SU-DHL-6 (cell line): Measurements from ENCODE around the gene GPATCH3.
"Not testable (repeated sequence)": the region's sequence is repeated elsewhere in the genome, so short reads cannot be mapped to it uniquely, and the experiment has no call there.

ENCODE experiments used
- H2AFZ ChIP-seq: fragments of 200-600 bp; sonication (generic); 2 replicates; pipeline ENCODE4 v1.6.1; 2014; ENCODE audit warnings: low read depth, mild to moderate bottlenecking, moderate library complexity, mixed read lengths, antibody characterized with exemption, low read length; ENCODE audit not compliant: severe bottlenecking
- H3F3A ChIP-seq: fragments of 200-600 bp; shearing (Covaris generic); 2 replicates; pipeline ENCODE4 v1.6.0; 2016; ENCODE audit warnings: antibody characterized with exemption, mild to moderate bottlenecking; ENCODE audit not compliant: insufficient read depth
- H3K27ac ChIP-seq: fragments of 200-600 bp; sonication (generic); 2 replicates; pipeline ENCODE4 v1.5.1; 2016; ENCODE audit warnings: low read depth, mild to moderate bottlenecking, low read length, moderate library complexity, mixed read lengths
- H3K27me3 ChIP-seq: fragments of 200-600 bp; sonication (generic), shearing (Covaris generic); 2 replicates; pipeline ENCODE4 v1.6.0; 2014; ENCODE audit warnings: mild to moderate bottlenecking, low read length
- H3K36me3 ChIP-seq: fragments of 200-600 bp; sonication (generic); 2 replicates; pipeline ENCODE4 v1.6.1; 2014; ENCODE audit warnings: mild to moderate bottlenecking, low read length, mixed read lengths
- H3K4me2 ChIP-seq: fragments of 300-600, 200-600 bp; shearing (Covaris generic), sonication (generic); 2 replicates; pipeline ENCODE4 v1.6.0; 2014; ENCODE audit warnings: low read length, low read depth, mild to moderate bottlenecking; ENCODE audit not compliant: poor library complexity, severe bottlenecking
- H3K4me3 ChIP-seq: fragments of 200-600 bp; sonication (generic); 2 replicates; pipeline ENCODE4 v1.5.1; 2014; ENCODE audit warnings: antibody characterized with exemption, low read length, mild to moderate bottlenecking, mixed read lengths; ENCODE audit not compliant: insufficient read depth, poor library complexity, severe bottlenecking
- H3K79me2 ChIP-seq: fragments of 200-600 bp; sonication (generic); 2 replicates; pipeline ENCODE4 v1.6.1; 2014; ENCODE audit warnings: mild to moderate bottlenecking, low read length, moderate library complexity; ENCODE audit not compliant: insufficient read depth
- H3K9ac ChIP-seq: fragments of 200-600 bp; sonication (generic); 2 replicates; pipeline ENCODE4 v1.7.0; 2014; ENCODE audit warnings: mild to moderate bottlenecking, low read length
- H3K9me2 ChIP-seq: fragments of 200-600 bp; sonication (generic); replicated peaks from 2 replicates; pipeline ENCODE4 v1.6.1; 2014; ENCODE audit warnings: low read length; ENCODE audit not compliant: insufficient read depth
- H3K9me3 ChIP-seq: fragments of 200-600 bp; sonication (generic); 2 replicates; pipeline ENCODE4 v1.6.1; 2014; ENCODE audit warnings: low read length, mixed read lengths; ENCODE audit not compliant: insufficient read depth
- H4K20me1 ChIP-seq: fragments of 200-600 bp; sonication (generic); 2 replicates; pipeline ENCODE4 v1.6.1; 2014; ENCODE audit warnings: low read depth, mild to moderate bottlenecking, antibody characterized with exemption, low read length, moderate library complexity, mixed read lengths
- EZH2phosphoT487 ChIP-seq: fragments of 200-600 bp; sonication (generic), shearing (Covaris generic); conservative IDR thresholded peaks from 2 replicates; pipeline ENCODE4 v1.6.1; 2018; ENCODE audit warnings: mild to moderate bottlenecking, antibody characterized with exemption, low read length, moderate library complexity, mixed read lengths
- TF ChIP-seq, protein P1 (sequence below): fragments of 200-600 bp; sonication (generic); IDR thresholded peaks from one replicate; pipeline ENCODE4 v1.5.1; 2017; ENCODE audit warnings: antibody characterized with exemption, mild to moderate bottlenecking, low read length, moderate library complexity; ENCODE audit not compliant: insufficient read depth, poor library complexity, severe bottlenecking

Gene GPATCH3

DNA sequence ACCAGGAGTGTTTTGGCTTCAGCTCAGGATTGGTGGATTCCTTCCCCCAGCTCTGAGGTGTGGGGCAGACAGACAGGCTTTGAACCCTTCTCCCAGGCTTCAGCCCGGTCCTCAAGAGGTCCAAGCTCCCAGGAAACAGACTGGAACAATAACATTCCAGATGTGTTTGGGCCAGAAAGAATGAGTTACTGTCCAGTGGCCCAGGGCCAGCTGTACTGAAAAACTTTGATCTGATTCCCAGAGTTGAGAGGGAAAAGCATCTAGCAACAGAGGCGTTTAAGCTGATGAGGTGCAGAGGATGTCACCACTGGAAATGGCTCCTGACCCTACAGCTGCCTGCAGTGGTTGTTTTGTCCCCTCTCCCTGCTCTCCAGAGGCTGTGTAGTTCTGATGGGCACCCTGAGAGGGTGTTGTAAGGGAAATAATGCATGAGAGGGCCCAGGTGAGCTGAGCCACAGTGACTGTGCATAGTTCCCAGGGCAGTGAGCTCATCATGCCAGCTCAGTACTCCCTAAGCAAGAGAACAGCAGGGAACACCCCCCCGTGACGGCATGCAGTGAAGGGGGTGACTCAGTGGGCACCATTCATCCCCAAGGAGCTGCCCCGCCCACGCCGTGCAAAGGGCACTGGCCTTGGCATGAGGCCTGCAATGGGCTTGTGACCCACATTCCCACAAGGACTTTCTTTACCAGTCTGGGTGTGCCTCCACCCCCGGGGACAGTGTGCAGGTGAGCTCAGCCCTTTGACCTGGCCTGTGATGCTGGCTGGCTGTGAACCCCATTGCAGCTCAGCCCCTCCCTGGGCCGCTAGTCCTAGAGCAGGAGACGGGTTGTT is 51.1 kb downstream of the GPATCH3 start:
- H3K36me3 ChIP-seq, result no peaks in the 10 kb centered on the region
- H3K4me3 ChIP-seq, result no peak overlapping the region
- H4K20me1 ChIP-seq, result no peaks in the 10 kb centered on the region
- no peak overlapping the region for H2AFZ ChIP-seq
- H3K9ac ChIP-seq, result no peak overlapping the region
- no peak overlapping the region for H3K27ac ChIP-seq
- H3F3A ChIP-seq, result 0 out of 2 replicates have a peak, but pooled peaks cover 3% of the 10 kb centered on the region
- no peaks in the 10 kb centered on the region for H3K9me2 ChIP-seq
- H3K79me2 ChIP-seq, result no peaks in the 10 kb centered on the region
- TF ChIP-seq, protein P1, sequence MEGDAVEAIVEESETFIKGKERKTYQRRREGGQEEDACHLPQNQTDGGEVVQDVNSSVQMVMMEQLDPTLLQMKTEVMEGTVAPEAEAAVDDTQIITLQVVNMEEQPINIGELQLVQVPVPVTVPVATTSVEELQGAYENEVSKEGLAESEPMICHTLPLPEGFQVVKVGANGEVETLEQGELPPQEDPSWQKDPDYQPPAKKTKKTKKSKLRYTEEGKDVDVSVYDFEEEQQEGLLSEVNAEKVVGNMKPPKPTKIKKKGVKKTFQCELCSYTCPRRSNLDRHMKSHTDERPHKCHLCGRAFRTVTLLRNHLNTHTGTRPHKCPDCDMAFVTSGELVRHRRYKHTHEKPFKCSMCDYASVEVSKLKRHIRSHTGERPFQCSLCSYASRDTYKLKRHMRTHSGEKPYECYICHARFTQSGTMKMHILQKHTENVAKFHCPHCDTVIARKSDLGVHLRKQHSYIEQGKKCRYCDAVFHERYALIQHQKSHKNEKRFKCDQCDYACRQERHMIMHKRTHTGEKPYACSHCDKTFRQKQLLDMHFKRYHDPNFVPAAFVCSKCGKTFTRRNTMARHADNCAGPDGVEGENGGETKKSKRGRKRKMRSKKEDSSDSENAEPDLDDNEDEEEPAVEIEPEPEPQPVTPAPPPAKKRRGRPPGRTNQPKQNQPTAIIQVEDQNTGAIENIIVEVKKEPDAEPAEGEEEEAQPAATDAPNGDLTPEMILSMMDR, result no peak
- TF ChIP-seq EZH2phosphoT487, result no peak
- no peaks in the 10 kb centered on the region for H3K9me3 ChIP-seq
- H3K27me3 ChIP-seq, result no peaks in the 10 kb centered on the region
- no peak overlapping the region for H3K4me2 ChIP-seq

DNA sequence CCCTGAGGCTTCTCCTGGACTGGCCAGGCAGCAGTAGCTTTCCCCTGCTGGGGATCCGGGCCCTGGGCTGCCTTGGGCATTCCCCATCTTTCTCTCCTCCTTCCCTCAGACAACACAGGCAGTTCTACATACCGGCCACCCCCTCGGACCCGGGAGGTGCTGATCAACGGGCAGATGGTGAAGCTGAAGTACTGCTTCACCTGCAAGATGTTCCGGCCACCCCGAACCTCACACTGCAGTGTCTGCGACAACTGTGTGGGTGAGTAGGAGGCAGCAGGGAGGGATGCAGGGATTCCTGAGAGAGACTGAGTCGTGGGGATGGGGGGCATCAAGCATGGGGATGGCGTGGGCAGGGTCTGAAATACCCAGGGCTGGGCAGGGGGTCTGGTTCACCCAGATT is 51.8 kb downstream of the GPATCH3 start:
- Histone ChIP-seq H3K9me2 (no peaks in the 10 kb centered on the region), H3K4me3 (no peak overlapping the region), H4K20me1 (no peaks in the 10 kb centered on the region), H3K36me3 (no peaks in the 10 kb centered on the region), H3K79me2 (no peaks in the 10 kb centered on the region), H3K9me3 (no peaks in the 10 kb centered on the region), H3F3A (0 out of 2 replicates have a peak, but pooled peaks cover 3% of the 10 kb centered on the region), H3K9ac (no peak overlapping the region), H3K4me2 (no peak overlapping the region), H3K27me3 (no peaks in the 10 kb centered on the region), H2AFZ (no peak overlapping the region), H3K27ac (no peak overlapping the region)
- TF ChIP-seq, protein P1, result no peak
- TF ChIP-seq EZH2phosphoT487, result no peak

DNA sequence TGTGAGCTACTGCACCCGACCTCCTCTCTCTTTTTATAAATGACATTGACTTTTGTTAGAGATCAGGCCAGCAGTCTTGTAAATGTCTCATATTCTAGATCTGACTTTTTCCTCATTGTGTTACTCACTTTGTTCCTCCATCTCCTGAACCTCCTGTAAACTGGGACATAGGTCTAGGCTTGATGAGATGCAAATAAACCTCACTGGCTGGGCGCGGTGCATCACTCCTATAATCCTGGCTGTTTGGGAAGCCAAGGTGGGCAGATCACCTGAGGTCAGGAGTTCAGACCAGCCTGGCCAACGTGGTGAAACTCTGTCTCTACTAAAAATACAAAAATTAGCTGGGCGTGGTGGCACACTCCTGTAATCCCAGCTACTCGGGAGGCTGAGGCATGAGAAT is 52.4 kb downstream of the GPATCH3 start:
- not testable (repeated sequence) for H4K20me1 ChIP-seq, H2AFZ ChIP-seq, H3K36me3 ChIP-seq, H3K79me2 ChIP-seq, H3K4me3 ChIP-seq, H3K9me3 ChIP-seq, H3K9me2 ChIP-seq, H3F3A ChIP-seq, H3K9ac ChIP-seq, H3K27me3 ChIP-seq, H3K27ac ChIP-seq, H3K4me2 ChIP-seq

DNA sequence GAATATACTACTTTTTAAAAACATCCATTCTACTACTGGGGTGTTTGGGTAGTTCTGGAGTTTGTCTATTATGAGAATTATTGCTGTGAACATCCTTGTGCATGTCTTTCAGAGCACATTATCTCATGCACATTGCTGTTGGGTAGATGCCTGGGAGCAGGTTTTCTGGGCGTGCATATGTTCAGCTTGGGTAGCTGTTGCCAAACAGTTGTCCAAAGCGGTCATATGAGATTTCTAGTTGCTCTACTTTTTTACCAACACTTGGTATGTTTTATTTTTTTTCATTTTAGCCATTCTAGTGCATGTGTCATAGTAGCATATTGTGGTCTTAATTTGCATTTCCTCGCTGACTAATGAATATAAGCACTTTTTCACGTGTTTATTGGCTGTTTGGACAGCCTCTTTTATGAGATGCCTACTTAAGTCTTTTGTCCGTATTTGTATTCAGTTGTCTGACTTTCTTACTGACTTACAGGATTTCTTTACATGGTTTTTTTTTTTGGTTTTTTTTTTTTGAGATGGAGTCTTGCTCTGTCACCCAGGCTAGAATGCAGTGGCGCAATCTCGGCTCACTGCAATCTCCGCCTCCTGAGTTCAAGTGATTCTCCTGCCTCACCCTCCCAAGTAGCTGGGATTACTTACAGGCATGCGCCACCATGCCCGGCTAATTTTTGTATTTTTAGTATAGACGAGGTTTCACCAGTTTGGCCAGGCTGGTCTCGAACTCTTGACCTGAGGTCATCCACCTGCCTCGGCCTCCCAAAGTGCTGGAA is 55.7 kb downstream of the GPATCH3 start:
- Histone ChIP-seq H3K79me2 (no peaks in the 10 kb centered on the region), H3K9ac (no peak overlapping the region), H2AFZ (no peak overlapping the region), H3K9me2 (no peaks in the 10 kb centered on the region), H3K4me3 (no peak overlapping the region), H3K36me3 (no peaks in the 10 kb centered on the region), H4K20me1 (no peaks in the 10 kb centered on the region), H3K9me3 (no peaks in the 10 kb centered on the region), H3K4me2 (no peak overlapping the region), H3K27ac (no peak overlapping the region), H3K27me3 (no peaks in the 10 kb centered on the region), H3F3A (0 out of 2 replicates have a peak, but pooled peaks cover 3% of the 10 kb centered on the region)
- TF ChIP-seq, protein P1, result no peak
- no peak for TF ChIP-seq EZH2phosphoT487
